Omental fat pad (tissue), 4 donors: ENCODE data around the gene OBSCN. TPM values are rescaled to one million over a fixed set of nuclear protein-coding genes. Genes with fewer than 3 reads are reported as not detected.

Source experiments
- ATAC-seq: fragments of 150-250 bp; one replicate; pipeline ENCODE4 v1.9.1; 2016; ENCODE audit warnings: mild to moderate bottlenecking, moderate library complexity; ENCODE audit not compliant: low FRiP score
- DNase-seq: peaks from one replicate; pipeline ENCODE4 v3.0.0-alpha.2; 2019; ENCODE audit warnings: low spot score
- CTCF ChIP-seq, 3 donors: fragments of 450-650 bp; IDR thresholded peaks; one replicate each; pipeline ENCODE4 v1.5.1; 2016 to 2017; ENCODE audit warnings: antibody characterized with exemption in 3 of 3, mild to moderate bottlenecking in 3 of 3, moderate library complexity in 2 of 3
- total RNA-seq, 4 donors: library from RNA; depleted of rRNA; stranded (reverse); fragments of >200 nt; gene quantifications; one replicate each; pipeline ENCODE4 v1.1.0, GENCODE V29; 2016

Gene OBSCN
- total RNA-seq, 4 donors from 2014 or later, result 5.4 to 26.0 (median 9.7) TPM

DNA sequence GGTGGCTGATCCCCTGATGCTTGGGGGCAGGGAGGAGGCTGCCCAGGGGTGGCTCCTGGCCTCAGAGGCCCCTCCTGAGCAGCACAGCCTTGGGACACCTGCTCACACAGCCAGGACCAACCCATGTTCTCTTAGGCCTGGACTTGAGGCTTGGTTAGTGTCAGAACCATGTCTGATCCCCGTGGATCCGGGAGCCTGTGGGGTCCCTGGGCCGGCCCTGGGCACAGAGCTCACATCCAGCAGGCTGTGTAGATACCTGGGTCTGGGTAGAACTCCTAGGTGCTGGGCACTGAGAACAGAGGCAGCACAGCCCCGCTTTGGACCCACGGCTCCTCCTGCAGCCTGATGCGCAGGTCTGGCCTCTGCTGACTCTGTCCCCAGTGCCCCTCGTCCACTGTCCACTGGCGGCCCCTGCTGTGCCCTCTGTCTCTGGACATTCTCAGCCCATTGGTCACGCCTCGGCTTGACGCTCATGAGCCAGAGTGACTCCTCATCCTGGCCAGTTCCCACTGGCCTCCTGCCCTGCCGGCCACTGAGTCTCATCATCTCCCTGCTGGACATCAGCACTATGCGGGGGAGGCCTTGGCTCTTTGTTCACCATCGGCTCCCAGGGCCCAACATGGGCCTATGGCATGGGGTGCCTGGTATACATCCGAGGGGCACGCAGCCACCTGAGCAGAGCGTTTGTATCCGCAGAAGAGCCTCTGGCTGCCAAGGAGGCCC is 128.6 kb downstream of the OBSCN start:
- ATAC-seq, result no peak
- no peak for DNase-seq
- TF ChIP-seq CTCF (IDR thresholded peaks at IDR 0.05), result no peak

DNA sequence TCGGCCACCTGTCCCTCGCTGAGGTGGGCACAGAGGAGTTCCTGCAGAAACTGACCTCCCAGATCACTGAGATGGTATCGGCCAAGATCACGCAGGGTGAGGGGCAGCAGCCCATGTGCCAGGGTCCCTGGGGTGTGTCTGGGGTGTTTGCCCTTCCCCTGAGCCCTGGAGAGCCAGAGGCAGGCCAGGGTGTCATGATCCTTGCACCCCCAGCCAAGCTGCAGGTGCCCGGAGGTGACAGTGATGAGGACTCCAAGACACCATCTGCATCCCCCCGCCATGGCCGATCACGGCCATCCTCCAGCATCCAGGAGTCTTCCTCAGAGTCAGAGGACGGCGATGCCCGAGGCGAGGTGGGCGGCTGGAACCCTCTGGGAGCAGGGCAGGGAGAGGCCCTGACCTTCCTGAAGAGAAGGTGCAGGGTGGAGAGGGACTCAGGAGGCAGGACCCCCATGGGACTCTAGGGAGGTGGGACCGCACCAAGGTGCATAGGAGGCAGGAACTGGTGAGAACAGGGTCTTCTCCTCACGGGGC is 129.3 kb downstream of the OBSCN start:
- ATAC-seq (no peak), DNase-seq (peak; percentile 6)
- TF ChIP-seq CTCF (IDR thresholded peaks at IDR 0.05), result no peak

- TF ChIP-seq CTCF (IDR thresholded peaks at IDR 0.05), result no peak
- peak; percentile 2 for DNase-seq
- ATAC-seq, result no peak
Measured at GRCh38 chr1:228337711-228338520, 130.1 kb downstream of the OBSCN start.

- DNase-seq (no peak), ATAC-seq (no peak)
- TF ChIP-seq CTCF (IDR thresholded peaks at IDR 0.05), result no peak
Measured at GRCh38 chr1:228338521-228339051, 130.7 kb downstream of the OBSCN start.

- DNase-seq (no peak), ATAC-seq (no peak)
- no peak for TF ChIP-seq CTCF (IDR thresholded peaks at IDR 0.05)
Measured at GRCh38 chr1:228339059-228339704, 131.3 kb downstream of the OBSCN start.

DNA sequence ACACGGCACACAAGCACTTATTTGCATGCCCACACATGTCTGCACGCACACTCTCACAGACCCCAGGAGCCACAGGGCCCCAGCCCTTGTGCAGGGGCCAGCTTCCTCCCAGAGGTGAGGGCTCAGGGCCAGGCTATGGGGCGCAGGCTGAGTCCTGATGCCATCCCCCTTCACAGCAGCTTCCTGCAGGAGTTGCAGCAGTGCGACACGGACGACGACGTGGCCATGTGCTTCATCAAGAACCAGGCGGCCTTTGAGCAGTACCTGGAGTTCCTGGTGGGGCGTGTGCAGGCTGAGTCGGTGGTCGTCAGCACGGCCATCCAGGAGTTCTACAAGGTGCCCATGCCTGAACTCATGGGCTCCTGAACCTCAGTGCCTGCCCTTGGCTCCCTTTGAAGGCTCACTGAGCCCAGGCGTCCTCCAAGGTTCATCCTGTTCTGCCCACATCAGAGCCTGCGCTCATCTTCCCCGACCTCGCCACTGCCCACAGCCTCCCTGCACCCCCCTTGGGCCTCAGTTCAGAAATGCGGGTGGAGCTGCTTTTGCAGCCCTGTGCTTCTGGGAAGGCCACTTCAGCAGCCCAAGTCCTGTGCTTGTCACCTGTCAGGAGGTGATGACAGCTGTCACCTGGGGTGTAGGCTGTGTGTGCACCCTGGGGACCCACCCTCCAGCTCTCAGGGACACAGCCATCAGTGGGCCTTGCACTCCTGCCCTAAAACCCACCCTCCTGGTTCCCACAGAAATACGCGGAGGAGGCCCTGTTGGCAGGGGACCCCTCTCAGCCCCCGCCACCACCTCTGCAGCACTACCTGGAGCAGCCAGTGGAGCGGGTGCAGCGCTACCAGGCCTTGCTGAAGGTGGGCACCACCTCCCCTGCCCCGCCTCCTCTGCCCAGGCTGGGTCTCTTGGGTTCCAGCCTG is 132.2 kb downstream of the OBSCN start:
- DNase-seq, result no peak
- ATAC-seq, result no peak
- TF ChIP-seq CTCF (IDR thresholded peaks at IDR 0.05), result no peak
